Endothelial cell of umbilical vein (primary cell): Measurements from ENCODE around the gene EIF3K.

Source experiments
- CTCF ChIP-seq, 2 donors: IDR thresholded peaks; 1 replicate in 1 of 2; 2 replicates in 1 of 2; pipeline ENCODE4 v1.5.1; 2011; ENCODE audit warnings: low read length in 2 of 2, mild to moderate bottlenecking in 2 of 2, moderate library complexity in 2 of 2, control low read depth in 1 of 2, inconsistent platforms in 1 of 2, low read depth in 1 of 2; ENCODE audit not compliant: insufficient read depth in 1 of 2; ENCODE audit errors: extremely low read depth in 1 of 2
- FOS ChIP-seq: IDR thresholded peaks from 2 replicates; pipeline ENCODE4 v1.6.1; 2011; ENCODE audit warnings: mild to moderate bottlenecking, low read length, moderate library complexity, borderline replicate concordance; ENCODE audit not compliant: insufficient read depth
- GATA2 ChIP-seq: IDR thresholded peaks from 2 replicates; pipeline ENCODE4 v1.7.0; 2011; ENCODE audit warnings: low read depth, mild to moderate bottlenecking, moderate library complexity, mixed read lengths, low read length; ENCODE audit not compliant: insufficient read length, insufficient read depth
- POLR2A ChIP-seq: IDR thresholded peaks from 2 replicates; pipeline ENCODE4 v1.6.1; 2012; ENCODE audit warnings: low read depth, mild to moderate bottlenecking, control low read depth, low read length

- TF ChIP-seq CTCF (IDR thresholded peaks at IDR 0.05; ENCODE audit: extremely low read depth in 1 of 2, insufficient read depth in 1 of 2, low read depth in 1 of 2, low read length in 2 of 2) (no peak), POLR2A (no peak), GATA2 (no peak), FOS (no peak)
These were observed 3.9 kb upstream of the EIF3K start for GRCh38 chr19:38615007-38615581.
